KOPT-K1 (cell line): ENCODE results near the gene PCGF5.

ENCODE experiments used
- H3K27ac ChIP-seq: fragments of 200-600 bp; sonication (generic); 2 replicates; pipeline ENCODE4 v1.5.1; 2016; ENCODE audit warnings: antibody characterized with exemption, mild to moderate bottlenecking, low read depth, low read length; ENCODE audit not compliant: poor library complexity, severe bottlenecking
- H3K36me3 ChIP-seq: fragments of 200-600 bp; sonication (generic); 2 replicates; pipeline ENCODE4 v1.5.1; 2017; ENCODE audit warnings: antibody characterized with exemption, mild to moderate bottlenecking, low read length, moderate library complexity; ENCODE audit not compliant: insufficient read depth
- H3K9me3 ChIP-seq: fragments of 200-600 bp; sonication (generic); 2 replicates; pipeline ENCODE4 v1.5.1; 2017; ENCODE audit warnings: antibody characterized with exemption, low read length, mild to moderate bottlenecking; ENCODE audit not compliant: insufficient read depth, poor library complexity, severe bottlenecking

The PCGF5 gene

DNA sequence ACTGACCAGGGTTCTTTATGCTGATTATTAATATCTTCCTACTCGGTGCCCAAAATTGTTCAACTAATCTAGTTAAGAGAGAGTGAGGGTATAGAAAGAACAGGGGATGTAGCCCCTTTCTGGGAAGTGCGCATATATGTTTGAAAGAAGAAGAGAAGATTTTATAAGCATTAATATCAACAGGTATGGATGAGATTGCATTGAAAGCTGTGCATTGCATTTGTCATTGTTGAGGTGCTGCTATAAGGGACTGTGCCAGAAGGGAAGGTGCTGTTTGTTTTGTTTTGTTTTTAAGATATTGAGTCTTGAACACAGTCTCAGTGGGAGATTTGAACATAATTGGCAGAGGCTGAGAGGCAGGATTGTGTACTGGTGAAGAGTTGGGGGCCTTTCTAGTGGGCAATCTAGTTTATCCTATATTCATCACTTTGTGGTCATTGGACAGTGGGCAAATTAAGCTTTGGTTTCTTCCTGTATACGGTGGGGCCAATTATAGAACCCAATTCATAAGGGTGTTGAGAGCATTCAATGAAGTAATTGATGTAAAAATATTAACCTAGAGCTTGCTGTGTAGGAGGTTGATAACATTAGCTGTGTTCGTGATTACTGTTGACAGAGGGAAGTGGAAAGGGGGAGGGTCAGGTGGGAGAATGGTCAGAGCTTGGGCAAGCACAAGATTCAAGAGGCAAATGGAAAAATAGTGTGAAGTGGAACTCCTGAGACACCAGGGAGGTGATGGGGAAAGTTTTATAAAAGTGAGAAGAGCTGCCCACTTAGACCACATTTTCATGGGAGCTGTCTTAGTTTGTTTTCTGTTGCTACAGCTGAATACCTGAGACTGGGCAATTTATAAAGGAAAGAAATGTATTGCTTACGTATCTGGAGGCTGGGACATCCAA, 19.9 kb upstream of the PCGF5 start:
- Histone ChIP-seq H3K27ac (peak overlapping the region; percentile 44), H3K36me3 (no peaks in the 10 kb centered on the region)

GRCh38 chr10:91201213-91201996, 19.1 kb upstream of the PCGF5 start:
- Histone ChIP-seq H3K9me3 (no peaks in the 10 kb centered on the region), H3K36me3 (no peaks in the 10 kb centered on the region), H3K27ac (peak overlapping the region; percentile 44)

More for the DNA sequence above, 19.9 kb upstream of the PCGF5 start:
- H3K9me3 ChIP-seq: no peaks in the 10 kb centered on the region

DNA sequence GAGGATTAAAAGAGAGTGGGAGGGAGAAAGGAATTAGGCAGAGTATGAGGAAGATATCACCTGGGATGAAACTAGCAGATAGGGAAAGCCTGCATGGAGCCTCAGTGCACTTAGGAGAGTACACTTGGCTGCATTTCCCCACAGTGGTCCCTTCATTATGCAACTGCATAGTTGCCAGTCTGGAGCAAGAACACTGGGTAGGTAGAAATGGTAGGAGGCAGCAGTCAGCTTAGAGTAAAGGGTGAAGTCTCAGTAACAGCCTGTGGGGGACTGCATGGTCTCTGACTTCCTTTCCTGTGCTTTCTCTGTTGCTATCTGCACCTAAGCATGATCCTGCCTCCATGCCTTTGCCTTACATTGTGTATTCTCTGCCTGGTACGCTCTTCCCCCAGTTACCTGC, 14.0 kb upstream of the PCGF5 start:
- Histone ChIP-seq H3K9me3 (no peaks in the 10 kb centered on the region), H3K36me3 (no peaks in the 10 kb centered on the region), H3K27ac (no peak overlapping the region)

DNA sequence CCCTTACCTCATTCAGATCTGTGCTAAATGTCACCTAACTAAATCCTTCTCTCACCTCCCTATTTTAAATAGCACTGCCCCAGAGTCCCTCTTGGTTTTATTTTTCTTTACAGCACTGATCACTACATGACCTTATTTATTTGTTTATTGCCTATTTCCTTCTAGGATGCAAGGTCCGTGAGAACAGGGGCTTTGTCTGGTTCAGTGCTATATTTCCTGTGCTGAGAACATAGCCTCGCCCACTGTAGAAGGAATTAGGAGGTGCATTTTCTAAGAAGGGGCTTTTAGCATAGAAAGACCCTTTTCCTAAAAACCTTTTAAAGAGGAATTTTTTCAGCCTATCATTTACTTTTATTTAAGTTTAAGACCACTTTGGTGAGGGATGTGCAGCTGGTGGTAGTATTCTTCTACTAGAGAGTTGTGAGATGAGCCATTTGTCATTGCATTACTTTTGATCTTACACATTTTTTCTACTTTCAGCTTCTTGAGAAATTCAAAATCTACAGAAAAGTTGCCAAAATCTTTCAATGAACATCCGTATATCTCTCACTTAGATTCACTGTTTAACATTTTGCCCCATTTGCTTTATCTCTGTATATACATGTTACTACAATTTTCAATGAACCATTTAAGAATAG, 13.5 kb upstream of the PCGF5 start:
- Histone ChIP-seq H3K9me3 (no peaks in the 10 kb centered on the region), H3K36me3 (no peaks in the 10 kb centered on the region), H3K27ac (no peak overlapping the region)

DNA sequence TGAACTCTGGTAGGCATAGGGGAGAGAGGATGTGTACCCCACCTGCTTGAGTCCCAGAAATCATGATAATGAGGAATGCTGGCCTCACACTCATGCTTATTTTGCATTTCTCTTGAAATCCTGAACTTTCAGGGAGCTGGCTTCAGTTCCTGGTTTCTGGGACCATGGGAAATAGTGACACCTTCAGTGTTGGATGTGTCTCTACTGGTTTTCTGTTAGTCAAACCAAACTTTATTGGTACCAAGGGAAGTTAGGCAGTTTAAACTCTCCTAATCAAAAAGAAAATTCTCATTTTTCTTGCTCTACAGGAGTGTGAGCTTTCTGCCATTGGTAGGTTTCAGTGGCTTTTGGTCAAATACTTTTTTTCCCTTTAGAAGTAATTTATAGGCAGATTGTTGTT, 11.8 kb upstream of the PCGF5 start:
- no peaks in the 10 kb centered on the region for H3K9me3 ChIP-seq
- H3K27ac ChIP-seq: no peak overlapping the region
- no peaks in the 10 kb centered on the region for H3K36me3 ChIP-seq

DNA sequence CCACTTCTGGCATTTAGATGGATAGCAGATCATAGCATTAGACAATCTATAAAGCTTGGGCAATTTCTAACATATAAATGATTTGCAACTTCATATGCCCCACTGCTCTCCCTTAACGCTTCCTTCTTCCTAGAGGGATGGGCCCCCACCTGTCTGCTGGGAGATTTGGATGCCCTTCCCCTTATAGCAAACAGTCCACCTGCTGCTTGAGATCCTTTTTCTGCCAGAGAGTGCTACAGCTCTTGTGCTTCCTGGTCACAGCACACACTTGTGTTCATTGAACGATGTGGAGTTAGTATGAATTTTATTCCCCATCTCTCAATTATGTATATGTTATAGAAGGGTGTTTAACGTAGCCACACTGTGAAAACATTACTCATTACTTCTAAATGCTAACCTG, 10.4 kb upstream of the PCGF5 start:
- Histone ChIP-seq H3K36me3 (no peaks in the 10 kb centered on the region), H3K9me3 (no peaks in the 10 kb centered on the region), H3K27ac (no peak overlapping the region)

DNA sequence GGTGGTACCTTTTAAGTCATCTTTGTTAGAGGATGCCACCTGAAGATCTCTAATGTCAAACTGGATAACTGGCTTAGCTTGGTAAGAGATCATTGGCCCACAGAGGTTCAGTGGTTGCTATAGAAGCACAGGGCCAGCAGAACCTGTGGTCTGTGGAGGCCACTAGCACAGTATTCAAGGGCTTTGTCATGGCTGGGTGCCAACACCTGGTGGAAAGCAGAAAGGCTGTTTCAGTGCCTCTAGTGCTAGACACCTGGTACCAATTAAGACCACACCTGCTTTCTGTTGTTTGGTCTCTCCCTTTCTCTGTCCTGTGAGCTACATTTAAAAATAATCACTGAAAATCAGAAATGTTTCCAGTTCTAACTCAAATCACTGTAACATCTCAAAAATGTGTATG, 10.0 kb upstream of the PCGF5 start:
- Histone ChIP-seq H3K36me3 (no peaks in the 10 kb centered on the region), H3K27ac (no peak overlapping the region), H3K9me3 (no peaks in the 10 kb centered on the region)

DNA sequence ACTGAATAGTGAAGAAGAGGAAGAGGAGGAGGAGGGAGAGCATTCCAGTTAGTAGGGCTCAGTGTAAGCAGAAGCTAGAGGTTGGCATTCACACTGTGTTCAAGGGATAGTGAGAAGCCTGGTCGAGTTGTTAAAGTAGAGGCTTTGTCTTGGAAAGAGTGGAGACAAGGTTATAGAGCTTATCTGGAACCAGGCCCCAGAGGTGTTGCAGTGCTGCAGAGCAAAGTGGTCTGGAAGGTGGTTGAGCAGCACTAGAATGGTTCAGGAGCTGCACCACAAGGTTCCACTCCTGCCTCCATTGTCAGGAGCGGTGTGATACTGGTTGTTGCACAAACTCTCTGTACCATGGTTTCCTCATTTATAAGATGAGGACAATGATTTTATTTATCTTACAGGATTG, 8.8 kb upstream of the PCGF5 start:
- no peaks in the 10 kb centered on the region for H3K36me3 ChIP-seq
- no peaks in the 10 kb centered on the region for H3K9me3 ChIP-seq
- no peak overlapping the region for H3K27ac ChIP-seq

DNA sequence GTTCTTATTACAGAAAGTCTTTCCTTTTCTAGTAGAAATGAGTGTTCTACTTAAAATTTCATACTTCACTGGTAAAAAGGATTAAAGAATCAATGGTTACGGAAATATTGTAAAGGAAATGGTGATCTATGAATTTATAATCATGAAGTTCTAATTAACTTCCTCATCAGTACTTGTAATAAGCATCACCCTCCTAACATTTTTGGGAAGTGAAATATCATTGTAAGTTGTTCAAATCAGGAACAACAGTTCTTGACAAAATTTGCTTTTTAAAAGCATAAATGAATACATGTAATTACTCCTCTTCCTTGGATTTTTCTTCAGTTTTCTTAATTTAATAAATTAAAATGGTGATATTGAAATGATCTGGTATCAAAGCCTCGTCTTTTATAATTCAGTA, 5.6 kb upstream of the PCGF5 start:
- Histone ChIP-seq H3K27ac (no peak overlapping the region), H3K9me3 (no peaks in the 10 kb centered on the region), H3K36me3 (no peaks in the 10 kb centered on the region)

GRCh38 chr10:91215384-91215783, 5.1 kb upstream of the PCGF5 start:
- Histone ChIP-seq H3K36me3 (no peaks in the 10 kb centered on the region), H3K27ac (no peak overlapping the region), H3K9me3 (no peaks in the 10 kb centered on the region)

- Histone ChIP-seq H3K36me3 (peaks cover 21% of the 10 kb centered on the region), H3K27ac (peak overlapping the region; percentile 42), H3K9me3 (no peaks in the 10 kb centered on the region)
Observed at GRCh38 chr10:91219371-91220193, 881 bp upstream of the PCGF5 start.

DNA sequence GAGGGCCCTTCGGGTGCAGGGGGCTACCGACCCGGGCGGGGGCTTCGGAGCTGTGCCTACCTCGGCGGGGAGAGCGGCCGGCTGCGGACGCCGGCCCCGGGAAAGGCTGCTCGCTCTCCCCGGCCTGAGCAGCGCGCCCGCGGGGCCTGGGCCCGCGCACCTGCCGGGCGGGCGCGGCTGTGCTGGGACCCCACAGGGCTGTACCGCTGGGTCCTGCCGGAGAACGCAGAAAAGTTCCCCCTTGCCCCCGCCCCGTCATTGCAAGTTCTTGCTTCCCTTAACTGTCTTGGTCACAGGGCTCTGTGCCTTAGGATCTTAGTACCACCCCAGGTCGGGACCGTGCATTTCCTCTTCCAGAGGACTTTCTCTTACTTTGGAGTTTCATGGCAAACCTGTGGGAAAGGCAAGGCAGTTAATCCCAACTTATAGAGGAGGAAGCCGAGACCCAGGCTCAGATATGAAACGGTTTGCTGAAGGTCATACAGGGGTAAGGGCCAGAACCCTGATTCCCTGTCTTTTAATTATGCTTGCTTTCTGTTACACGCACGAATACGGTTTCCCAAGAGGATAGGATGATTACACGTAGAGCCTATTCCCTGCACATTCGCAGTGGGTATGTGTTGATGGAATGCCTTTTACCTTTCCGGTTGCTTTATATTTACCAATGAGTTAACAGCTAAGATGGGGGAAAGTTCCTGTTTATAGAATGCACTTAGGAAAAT, 652 bp downstream of the PCGF5 start:
- Histone ChIP-seq H3K27ac (peak overlapping the region; percentile 89), H3K9me3 (no peaks in the 10 kb centered on the region), H3K36me3 (peaks cover 29% of the 10 kb centered on the region)

- Histone ChIP-seq H3K27ac (no peak overlapping the region), H3K9me3 (no peaks in the 10 kb centered on the region), H3K36me3 (peaks cover 66% of the 10 kb centered on the region)
Observed at GRCh38 chr10:91226093-91226492, 5.6 kb downstream of the PCGF5 start.

GRCh38 chr10:91227576-91227975, 7.1 kb downstream of the PCGF5 start:
- Histone ChIP-seq H3K27ac (no peak overlapping the region), H3K36me3 (peaks cover 69% of the 10 kb centered on the region), H3K9me3 (no peaks in the 10 kb centered on the region)
